ENCODE data around the gene HVCN1.

The HVCN1 gene

DNA sequence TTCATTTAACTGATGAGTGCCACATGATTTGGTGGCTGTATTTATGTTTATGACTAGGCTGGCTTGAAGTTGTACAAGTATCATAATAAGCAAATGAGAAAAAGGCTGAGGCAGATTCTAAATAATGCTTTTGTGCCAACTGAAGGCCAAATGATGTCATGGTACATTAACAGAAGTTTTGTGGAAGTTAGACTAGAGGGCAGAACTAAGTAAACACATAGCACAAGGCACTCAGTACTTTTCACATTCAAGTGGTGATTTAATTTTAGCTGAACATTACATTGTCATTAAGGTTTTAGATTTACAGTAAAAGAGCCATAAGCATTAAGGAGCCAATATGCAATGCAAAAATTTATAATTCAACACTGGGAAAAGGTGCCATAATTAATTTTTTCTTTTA lies 32.7 kb upstream of the HVCN1 start:
- FAIRE-seq: no peak
- TF ChIP-seq POLR2A (IDR thresholded peaks at IDR 0.05; ENCODE audit: low read depth, low read length) (no peak), TAF1 (IDR thresholded peaks at IDR 0.05; ENCODE audit: borderline replicate concordance, low read depth, low read length) (no peak), POLR2AphosphoS5 (IDR thresholded peaks at IDR 0.05; ENCODE audit: low read depth, low read length) (no peak)
- DNase-seq (ENCODE audit: insufficient read length): no peak

- DNase-seq (ENCODE audit: insufficient read length) (no peak), FAIRE-seq (no peak)
- TF ChIP-seq TAF1 (IDR thresholded peaks at IDR 0.05; ENCODE audit: borderline replicate concordance, low read depth, low read length) (no peak), POLR2AphosphoS5 (IDR thresholded peaks at IDR 0.05; ENCODE audit: low read depth, low read length) (no peak), POLR2A (IDR thresholded peaks at IDR 0.05; ENCODE audit: low read depth, low read length) (no peak)
Observed at GRCh38 chr12:110720516-110720915, 31.6 kb upstream of the HVCN1 start.

DNA sequence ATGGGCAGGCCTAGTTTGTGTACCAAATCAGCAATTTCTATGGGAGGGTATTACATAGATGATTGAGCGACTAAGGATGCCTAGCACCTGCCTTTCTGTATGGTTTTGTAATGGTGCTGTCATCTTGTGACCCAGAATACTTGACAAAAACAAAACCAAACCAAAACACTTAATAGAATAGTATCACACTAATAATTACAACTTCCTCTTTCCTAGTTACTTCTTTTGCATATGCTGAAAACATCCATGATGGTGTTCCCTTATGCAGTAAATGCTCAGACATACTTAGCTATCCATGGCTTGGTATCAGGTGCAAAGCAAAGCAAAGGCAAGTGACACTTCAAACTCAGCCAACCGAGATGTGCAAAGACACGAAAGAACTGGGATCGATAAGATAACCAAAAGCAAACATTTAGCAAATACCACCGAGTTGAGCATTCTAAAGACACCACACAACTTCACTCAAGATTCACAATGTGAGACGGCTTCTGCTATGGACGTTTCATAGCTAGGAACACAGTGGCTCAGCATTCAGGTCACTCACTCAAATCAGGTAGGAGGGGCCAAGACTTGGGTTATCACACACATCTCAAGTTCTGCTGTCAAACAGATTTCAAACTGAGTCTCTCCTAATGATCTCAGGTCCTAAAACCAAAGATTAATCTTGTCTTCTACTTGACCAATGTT lies 29.4 kb upstream of the HVCN1 start:
- no peak for FAIRE-seq
- no peak for DNase-seq (ENCODE audit: insufficient read length)
- TF ChIP-seq TAF1 (IDR thresholded peaks at IDR 0.05; ENCODE audit: borderline replicate concordance, low read depth, low read length): no peak
- TF ChIP-seq POLR2AphosphoS5 (IDR thresholded peaks at IDR 0.05; ENCODE audit: low read depth, low read length): peak; percentile 52; the same call in 1 of the 2 replicates

- no peak for TF ChIP-seq POLR2A (IDR thresholded peaks at IDR 0.05; ENCODE audit: low read depth, low read length)
- no peak; the same call in 1 of the 2 replicates for TF ChIP-seq POLR2AphosphoS5 (IDR thresholded peaks at IDR 0.05; ENCODE audit: low read depth, low read length)
- no peak for TF ChIP-seq TAF1 (IDR thresholded peaks at IDR 0.05; ENCODE audit: borderline replicate concordance, low read depth, low read length)
- FAIRE-seq (no peak), DNase-seq (ENCODE audit: insufficient read length) (no peak)
Observed at GRCh38 chr12:110717037-110717436, 28.1 kb upstream of the HVCN1 start.

GRCh38 chr12:110708917-110709316 lies 20.0 kb upstream of the HVCN1 start:
- FAIRE-seq: no peak
- no peak for DNase-seq (ENCODE audit: insufficient read length)
- TF ChIP-seq POLR2AphosphoS5 (IDR thresholded peaks at IDR 0.05; ENCODE audit: low read depth, low read length) (no peak), TAF1 (IDR thresholded peaks at IDR 0.05; ENCODE audit: borderline replicate concordance, low read depth, low read length) (no peak), POLR2A (IDR thresholded peaks at IDR 0.05; ENCODE audit: low read depth, low read length) (no peak)

GRCh38 chr12:110705309-110705708 lies 16.4 kb upstream of the HVCN1 start:
- FAIRE-seq (no peak), DNase-seq (ENCODE audit: insufficient read length) (no peak)
- TF ChIP-seq TAF1 (IDR thresholded peaks at IDR 0.05; ENCODE audit: borderline replicate concordance, low read depth, low read length) (no peak), POLR2AphosphoS5 (IDR thresholded peaks at IDR 0.05; ENCODE audit: low read depth, low read length) (no peak), POLR2A (IDR thresholded peaks at IDR 0.05; ENCODE audit: low read depth, low read length) (no peak)

GRCh38 chr12:110704750-110705149 lies 15.8 kb upstream of the HVCN1 start:
- DNase-seq (ENCODE audit: insufficient read length) (no peak), FAIRE-seq (no peak)
- TF ChIP-seq POLR2AphosphoS5 (IDR thresholded peaks at IDR 0.05; ENCODE audit: low read depth, low read length) (no peak), TAF1 (IDR thresholded peaks at IDR 0.05; ENCODE audit: borderline replicate concordance, low read depth, low read length) (no peak), POLR2A (IDR thresholded peaks at IDR 0.05; ENCODE audit: low read depth, low read length) (no peak)

- TF ChIP-seq POLR2AphosphoS5 (IDR thresholded peaks at IDR 0.05; ENCODE audit: low read depth, low read length): no peak
- TF ChIP-seq TAF1 (IDR thresholded peaks at IDR 0.05; ENCODE audit: borderline replicate concordance, low read depth, low read length): no peak
- TF ChIP-seq POLR2A (IDR thresholded peaks at IDR 0.05; ENCODE audit: low read depth, low read length): no peak
- DNase-seq (ENCODE audit: insufficient read length) (no peak), FAIRE-seq (no peak)
Observed at GRCh38 chr12:110704231-110704630, 15.3 kb upstream of the HVCN1 start.

DNA sequence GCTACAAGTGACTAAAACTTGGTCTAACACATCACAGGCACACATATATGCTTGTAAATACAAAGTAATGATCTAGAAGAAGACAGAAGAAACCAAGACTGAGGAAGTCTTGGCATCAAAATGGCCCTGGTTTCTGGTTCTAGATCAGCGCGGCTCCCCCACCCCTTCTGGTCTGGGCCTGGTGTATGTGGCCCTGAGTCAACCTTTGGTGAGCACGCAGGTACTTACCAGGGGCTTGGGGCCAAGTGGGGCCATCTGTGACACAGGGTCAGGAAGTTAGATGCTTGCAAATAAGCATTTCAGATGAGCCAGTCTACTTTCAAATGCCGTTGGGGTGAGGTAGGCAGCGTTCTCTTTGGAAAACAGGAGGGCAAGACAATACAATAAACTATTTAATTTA lies 13.2 kb upstream of the HVCN1 start:
- DNase-seq (ENCODE audit: insufficient read length): no peak
- no peak for FAIRE-seq
- no peak for TF ChIP-seq POLR2A (IDR thresholded peaks at IDR 0.05; ENCODE audit: low read depth, low read length)

GRCh38 chr12:110699591-110700445 lies 10.9 kb upstream of the HVCN1 start:
- FAIRE-seq (no peak), DNase-seq (ENCODE audit: insufficient read length) (no peak)
- TF ChIP-seq POLR2AphosphoS5 (IDR thresholded peaks at IDR 0.05; ENCODE audit: low read depth, low read length) (no peak), TAF1 (IDR thresholded peaks at IDR 0.05; ENCODE audit: borderline replicate concordance, low read depth, low read length) (no peak), POLR2A (IDR thresholded peaks at IDR 0.05; ENCODE audit: low read depth, low read length) (no peak)

DNA sequence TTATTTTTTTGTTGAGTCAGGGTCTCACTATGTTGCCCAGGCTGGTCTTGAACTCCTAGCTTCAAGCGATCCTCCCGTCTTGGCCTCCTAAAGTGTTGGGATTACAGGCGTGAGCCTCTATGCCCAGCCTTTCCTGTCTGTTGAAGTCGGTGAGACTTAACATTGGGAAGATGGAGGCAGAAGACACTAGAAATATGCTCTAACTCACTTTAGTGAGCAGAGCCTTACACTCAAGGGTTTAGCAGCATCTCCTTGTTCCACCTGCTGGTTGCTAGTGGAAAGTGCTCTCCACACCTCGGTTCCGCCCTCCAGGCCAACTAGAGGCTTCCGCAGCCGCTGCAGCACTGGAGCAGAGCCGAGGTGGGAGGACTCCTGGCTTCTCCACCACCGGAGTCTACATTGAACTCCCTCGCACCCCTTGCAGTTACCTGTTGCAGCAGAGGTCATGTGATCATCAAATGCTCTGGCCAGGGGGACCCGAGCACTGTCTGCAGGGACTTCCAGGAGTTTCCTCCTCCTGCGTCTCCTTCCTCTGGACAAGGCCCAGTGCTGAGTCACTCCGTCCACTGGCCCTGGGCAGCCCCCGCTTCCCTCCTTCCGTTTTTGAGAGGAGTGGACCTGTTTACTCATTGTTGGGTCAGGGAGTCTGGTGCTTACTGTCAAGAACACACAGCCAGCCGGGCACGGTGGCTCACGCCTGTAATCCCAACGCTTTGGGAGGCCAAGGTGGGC lies 9.4 kb upstream of the HVCN1 start:
- DNase-seq (ENCODE audit: insufficient read length): peak; percentile 66
- peak; percentile 97 for FAIRE-seq
- TF ChIP-seq TAF1 (IDR thresholded peaks at IDR 0.05; ENCODE audit: borderline replicate concordance, low read depth, low read length): no peak
- no peak for TF ChIP-seq POLR2A (IDR thresholded peaks at IDR 0.05; ENCODE audit: low read depth, low read length)
- no peak for TF ChIP-seq POLR2AphosphoS5 (IDR thresholded peaks at IDR 0.05; ENCODE audit: low read depth, low read length)

Measured in GM12892 (cell line).